ENCODE data around the gene PRKCQ. TPM values are rescaled to one million over a fixed set of nuclear protein-coding genes. Genes with fewer than 3 reads are reported as not detected.

Gene PRKCQ
- total RNA-seq, 4 donors from 2014 or later = 1.8 to 11.6 (median 3.7) TPM

DNA sequence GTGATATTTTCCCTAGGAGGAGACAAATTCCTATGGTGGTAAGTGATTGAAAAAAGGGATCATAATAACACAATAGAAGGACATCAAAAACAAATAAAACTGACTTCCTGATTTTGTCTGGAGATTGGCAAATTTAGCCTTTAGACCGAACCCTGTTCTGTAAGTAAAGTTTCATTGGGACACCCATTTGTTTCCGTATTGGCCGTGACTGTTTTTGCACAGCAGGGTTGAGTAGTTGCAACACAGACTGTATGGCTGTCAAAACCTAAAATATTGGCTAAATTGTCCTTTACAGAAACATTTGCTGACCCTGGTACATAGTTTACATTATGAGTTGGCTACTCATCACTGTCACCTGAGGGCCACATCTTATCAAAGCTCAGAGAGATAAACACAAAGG lies 168.6 kb downstream of the PRKCQ start:
- Histone ChIP-seq H3K4me3 (no peak overlapping the region), H3K9me3 (no peaks in the 10 kb centered on the region), H3K27me3 (no peaks in the 10 kb centered on the region), H3K36me3 (no peaks in the 10 kb centered on the region), H3K27ac (no peak overlapping the region), H3K4me1 (peaks cover 0 to 16% (median 0%) of the 10 kb centered on the region in 4 donors)
- TF ChIP-seq POLR2A (IDR thresholded peaks at IDR 0.05) = no peak
- TF ChIP-seq, protein P1, sequence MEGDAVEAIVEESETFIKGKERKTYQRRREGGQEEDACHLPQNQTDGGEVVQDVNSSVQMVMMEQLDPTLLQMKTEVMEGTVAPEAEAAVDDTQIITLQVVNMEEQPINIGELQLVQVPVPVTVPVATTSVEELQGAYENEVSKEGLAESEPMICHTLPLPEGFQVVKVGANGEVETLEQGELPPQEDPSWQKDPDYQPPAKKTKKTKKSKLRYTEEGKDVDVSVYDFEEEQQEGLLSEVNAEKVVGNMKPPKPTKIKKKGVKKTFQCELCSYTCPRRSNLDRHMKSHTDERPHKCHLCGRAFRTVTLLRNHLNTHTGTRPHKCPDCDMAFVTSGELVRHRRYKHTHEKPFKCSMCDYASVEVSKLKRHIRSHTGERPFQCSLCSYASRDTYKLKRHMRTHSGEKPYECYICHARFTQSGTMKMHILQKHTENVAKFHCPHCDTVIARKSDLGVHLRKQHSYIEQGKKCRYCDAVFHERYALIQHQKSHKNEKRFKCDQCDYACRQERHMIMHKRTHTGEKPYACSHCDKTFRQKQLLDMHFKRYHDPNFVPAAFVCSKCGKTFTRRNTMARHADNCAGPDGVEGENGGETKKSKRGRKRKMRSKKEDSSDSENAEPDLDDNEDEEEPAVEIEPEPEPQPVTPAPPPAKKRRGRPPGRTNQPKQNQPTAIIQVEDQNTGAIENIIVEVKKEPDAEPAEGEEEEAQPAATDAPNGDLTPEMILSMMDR (IDR thresholded peaks at IDR 0.05) = no peak
- DNase-seq = no peak

DNA sequence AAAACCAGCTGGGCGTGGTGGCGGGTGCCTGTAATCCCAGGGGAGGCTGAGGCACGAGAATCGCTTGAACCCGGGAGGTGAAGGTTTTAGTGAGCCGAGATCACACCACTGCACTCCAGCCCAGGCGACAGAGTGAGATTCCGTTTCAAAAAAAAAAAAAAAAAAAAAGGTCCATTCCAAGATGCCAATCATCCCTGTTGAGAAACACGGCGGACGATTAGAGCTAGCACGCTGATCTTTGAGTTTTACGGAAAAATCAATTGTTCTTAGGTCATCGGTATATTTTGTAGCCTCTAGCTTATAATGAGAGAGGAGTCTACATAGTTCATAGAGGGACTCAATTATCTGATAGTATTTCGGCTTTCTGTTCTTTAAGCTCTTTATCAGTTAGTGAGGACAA lies 169.2 kb downstream of the PRKCQ start:
- Histone ChIP-seq H3K9me3 (no peaks in the 10 kb centered on the region), H3K27ac (peak overlapping the region in 3 of 4 donors; percentile 56 to 71 (median 65)), H3K27me3 (no peaks in the 10 kb centered on the region), H3K4me1 (peaks cover 0 to 16% (median 0%) of the 10 kb centered on the region in 4 donors), H3K36me3 (no peaks in the 10 kb centered on the region), H3K4me3 (no peak overlapping the region)
- no peak for DNase-seq
- TF ChIP-seq, protein P1 (IDR thresholded peaks at IDR 0.05) = no peak
- no peak for TF ChIP-seq POLR2A (IDR thresholded peaks at IDR 0.05)

DNA sequence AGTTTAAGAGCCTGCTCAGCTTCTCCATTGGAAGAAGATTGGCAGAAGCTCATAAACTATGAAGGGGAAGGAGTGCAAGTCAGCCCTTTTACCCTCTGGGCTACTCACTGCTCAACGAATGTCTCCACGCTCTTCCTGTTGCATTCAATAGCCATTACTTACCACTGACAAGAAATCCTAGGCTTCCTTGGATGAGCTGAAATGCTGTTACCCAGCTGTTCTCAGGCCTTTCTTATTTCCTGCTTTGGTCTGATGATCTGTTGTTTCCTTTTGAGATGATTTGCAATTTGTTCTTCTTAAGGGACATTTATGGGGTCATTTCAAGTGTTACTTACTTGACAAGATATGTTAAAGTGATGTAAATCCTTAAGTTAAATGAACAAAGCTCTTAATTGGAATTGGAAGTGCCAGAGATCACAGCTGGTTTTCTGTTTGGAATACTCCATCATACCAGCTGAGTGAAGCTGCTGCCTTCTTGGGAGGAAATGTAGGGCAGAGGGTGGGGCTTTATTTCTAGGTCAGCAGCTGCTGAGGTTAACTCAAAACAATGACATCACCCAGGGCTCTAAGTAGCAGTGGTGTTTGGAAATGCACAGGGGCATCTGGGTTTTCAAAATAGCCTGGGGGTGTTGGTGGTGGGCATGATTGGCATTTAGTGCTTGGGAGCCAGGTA lies 170.0 kb downstream of the PRKCQ start:
- Histone ChIP-seq H3K36me3 (no peaks in the 10 kb centered on the region), H3K4me3 (no peak overlapping the region), H3K27ac (peak overlapping the region; percentile 51 to 71 (median 60)), H3K27me3 (no peaks in the 10 kb centered on the region), H3K4me1 (peaks cover 0 to 16% (median 0%) of the 10 kb centered on the region in 4 donors), H3K9me3 (no peaks in the 10 kb centered on the region)
- TF ChIP-seq, protein P1 (IDR thresholded peaks at IDR 0.05) = no peak
- no peak for TF ChIP-seq POLR2A (IDR thresholded peaks at IDR 0.05)
- peak in 2 of 3 donors; percentile 27 to 68 for DNase-seq

DNA sequence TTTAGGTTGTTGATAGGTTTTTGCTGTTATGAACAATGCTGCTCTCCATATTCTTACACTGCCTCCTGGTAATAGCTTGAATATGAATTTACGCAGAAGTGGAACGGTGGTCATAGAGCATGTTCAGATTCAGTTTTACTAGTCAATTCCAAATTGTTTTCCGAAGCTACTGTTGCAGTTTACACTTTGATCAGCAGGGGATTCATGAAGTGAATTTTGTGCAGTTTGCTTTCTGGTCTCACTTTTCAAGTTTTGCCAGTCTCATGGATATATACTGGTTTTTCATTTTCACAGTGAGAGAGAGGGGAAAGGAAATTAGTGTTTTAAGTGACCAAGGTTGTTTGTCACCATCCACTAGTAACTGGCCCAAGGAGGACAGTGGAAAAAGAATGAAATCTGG lies 171.3 kb downstream of the PRKCQ start:
- Histone ChIP-seq H3K27ac (no peak overlapping the region), H3K4me3 (no peak overlapping the region), H3K4me1 (peaks cover 0 to 16% (median 0%) of the 10 kb centered on the region in 4 donors), H3K27me3 (no peaks in the 10 kb centered on the region), H3K9me3 (no peaks in the 10 kb centered on the region), H3K36me3 (no peaks in the 10 kb centered on the region)
- DNase-seq = no peak
- TF ChIP-seq POLR2A (IDR thresholded peaks at IDR 0.05) = no peak
- TF ChIP-seq, protein P1 (IDR thresholded peaks at IDR 0.05) = peak in 2 of 6 experiments; percentile 4 to 32

DNA sequence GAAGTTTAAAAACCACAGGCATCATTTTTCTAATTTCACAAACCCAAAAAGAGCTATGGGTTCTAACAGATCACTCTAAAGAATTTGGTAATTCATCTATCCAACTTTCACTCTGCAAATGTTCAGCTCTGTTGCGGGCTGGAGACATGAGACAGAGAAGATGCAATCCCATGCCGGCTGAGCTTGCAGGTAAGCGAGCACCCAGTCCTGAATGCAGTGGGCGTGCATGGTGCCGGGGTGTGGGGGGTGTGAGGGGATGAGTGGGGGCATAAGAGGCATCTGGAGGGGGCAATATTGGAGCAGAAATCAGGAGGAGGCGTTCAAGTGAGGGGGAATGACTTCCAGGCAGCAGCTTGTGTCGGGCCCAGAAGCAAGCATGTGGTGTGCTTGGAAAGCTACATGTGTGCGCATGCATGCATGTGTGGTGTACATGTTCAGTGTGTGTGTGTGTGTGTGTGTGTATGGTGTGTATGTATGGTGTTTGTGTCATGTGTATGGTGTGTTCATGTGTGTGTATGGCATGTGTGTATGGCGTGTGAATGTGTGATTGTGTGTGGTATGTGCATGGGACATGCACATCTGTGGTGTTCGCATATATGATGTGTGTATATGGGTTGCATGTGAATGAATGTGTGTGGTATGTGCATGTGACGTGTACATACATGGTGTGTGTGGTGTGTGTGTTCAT lies 172.9 kb downstream of the PRKCQ start:
- Histone ChIP-seq H3K9me3 (no peaks in the 10 kb centered on the region), H3K27me3 (no peaks in the 10 kb centered on the region), H3K36me3 (no peaks in the 10 kb centered on the region), H3K4me3 (no peak overlapping the region), H3K27ac (no peak overlapping the region), H3K4me1 (peaks cover 0 to 16% (median 0%) of the 10 kb centered on the region in 4 donors)
- TF ChIP-seq, protein P1 (IDR thresholded peaks at IDR 0.05) = no peak
- no peak for DNase-seq

Data from Peyer's patch (tissue), 4 donors.